ENCODE data around the gene LDLRAD3.

Gene LDLRAD3

GRCh38 chr11:36224209-36224882 is 280.5 kb downstream of the LDLRAD3 start:
- Histone ChIP-seq H3K9me3 (ENCODE audit: insufficient read depth, low read length, severe bottlenecking) (peaks cover 4% of the 10 kb centered on the region), H3K4me1 (ENCODE audit: insufficient read depth, low read length) (no peaks in the 10 kb centered on the region), H3K27ac (ENCODE audit: low read length) (no peak overlapping the region), H3K79me2 (ENCODE audit: insufficient read depth, low read length) (no peaks in the 10 kb centered on the region), H3K36me3 (ENCODE audit: insufficient read depth, low read length) (no peaks in the 10 kb centered on the region), H3K27me3 (ENCODE audit: insufficient read depth, low read length, poor library complexity) (no peaks in the 10 kb centered on the region), H4K20me1 (ENCODE audit: insufficient read depth, low read length) (peaks cover 2% of the 10 kb centered on the region; the same call in 1 of the 2 replicates), H3K4me2 (ENCODE audit: insufficient read depth, low read length) (no peak overlapping the region), H2AFZ (ENCODE audit: low read depth, low read length) (no peak overlapping the region), H3K4me3 (ENCODE audit: low read depth in 1 of 2, low read length in 2 of 2) (no peak overlapping the region), H3K9ac (ENCODE audit: low read depth, low read length) (no peak overlapping the region)
- TF ChIP-seq CTCF (IDR thresholded peaks at IDR 0.05; ENCODE audit: borderline replicate concordance, extremely low read depth, low read length, poor library complexity, severe bottlenecking) (no peak), EZH2 (IDR thresholded peaks at IDR 0.05; ENCODE audit: borderline replicate concordance, low read depth, low read length, severe bottlenecking) (no peak)
- ATAC-seq (ENCODE audit: insufficient read depth, low read depth) (no peak), DNase-seq (no peak)

- Histone ChIP-seq H3K4me2 (ENCODE audit: insufficient read depth, low read length) (no peak overlapping the region), H3K4me3 (ENCODE audit: low read depth in 1 of 2, low read length in 2 of 2) (no peak overlapping the region), H3K9ac (ENCODE audit: low read depth, low read length) (no peak overlapping the region), H3K9me3 (ENCODE audit: insufficient read depth, low read length, severe bottlenecking) (no peaks in the 10 kb centered on the region), H3K4me1 (ENCODE audit: insufficient read depth, low read length) (no peaks in the 10 kb centered on the region), H3K36me3 (ENCODE audit: insufficient read depth, low read length) (no peaks in the 10 kb centered on the region), H3K27me3 (ENCODE audit: insufficient read depth, low read length, poor library complexity) (no peaks in the 10 kb centered on the region), H3K79me2 (ENCODE audit: insufficient read depth, low read length) (no peaks in the 10 kb centered on the region), H2AFZ (ENCODE audit: low read depth, low read length) (no peak overlapping the region), H3K27ac (ENCODE audit: low read length) (no peak overlapping the region), H4K20me1 (ENCODE audit: insufficient read depth, low read length) (peaks cover 2% of the 10 kb centered on the region; the same call in 1 of the 2 replicates)
- ATAC-seq (ENCODE audit: insufficient read depth, low read depth), result no peak
- TF ChIP-seq CTCF (IDR thresholded peaks at IDR 0.05; ENCODE audit: borderline replicate concordance, extremely low read depth, low read length, poor library complexity, severe bottlenecking), result no peak
- TF ChIP-seq EZH2 (IDR thresholded peaks at IDR 0.05; ENCODE audit: borderline replicate concordance, low read depth, low read length, severe bottlenecking), result no peak
- no peak for DNase-seq
These were observed 283.2 kb downstream of the LDLRAD3 start for GRCh38 chr11:36227044-36227443.

- Histone ChIP-seq H3K9me3 (ENCODE audit: insufficient read depth, low read length, severe bottlenecking) (no peaks in the 10 kb centered on the region), H3K9ac (ENCODE audit: low read depth, low read length) (no peak overlapping the region), H3K4me2 (ENCODE audit: insufficient read depth, low read length) (no peak overlapping the region), H3K27me3 (ENCODE audit: insufficient read depth, low read length, poor library complexity) (no peaks in the 10 kb centered on the region), H3K36me3 (ENCODE audit: insufficient read depth, low read length) (no peaks in the 10 kb centered on the region), H2AFZ (ENCODE audit: low read depth, low read length) (no peak overlapping the region), H3K4me3 (ENCODE audit: low read depth in 1 of 2, low read length in 2 of 2) (no peak overlapping the region), H3K79me2 (ENCODE audit: insufficient read depth, low read length) (no peaks in the 10 kb centered on the region), H4K20me1 (ENCODE audit: insufficient read depth, low read length) (peaks cover 2% of the 10 kb centered on the region; the same call in 1 of the 2 replicates), H3K27ac (ENCODE audit: low read length) (no peak overlapping the region), H3K4me1 (ENCODE audit: insufficient read depth, low read length) (no peaks in the 10 kb centered on the region)
- no peak for TF ChIP-seq CTCF (IDR thresholded peaks at IDR 0.05; ENCODE audit: borderline replicate concordance, extremely low read depth, low read length, poor library complexity, severe bottlenecking)
- no peak for TF ChIP-seq EZH2 (IDR thresholded peaks at IDR 0.05; ENCODE audit: borderline replicate concordance, low read depth, low read length, severe bottlenecking)
- no peak for DNase-seq
- no peak for ATAC-seq (ENCODE audit: insufficient read depth, low read depth)
These were observed 284.8 kb downstream of the LDLRAD3 start for GRCh38 chr11:36228689-36229088.

Measured in DND-41 (cell line).